Renal pelvis (tissue), 4 donors: ENCODE measurements around the gene IKZF1. TPM values are rescaled to one million over a fixed set of nuclear protein-coding genes. Genes with fewer than 3 reads are reported as not detected.

ENCODE experiments used
- DNase-seq: peaks from one replicate; pipeline ENCODE4 v3.0.0-alpha.2; 2013
- polyA plus RNA-seq, 3 donors: library from polyadenylated mRNA; unstranded; fragments of 120-200 nt; gene quantifications; one replicate each; pipeline ENCODE4 v1.2.1, GENCODE V29; 2013; ENCODE audit not compliant: insufficient read length in 3 of 3

The IKZF1 gene
- polyA plus RNA-seq, 3 donors = 0.94 to 1.8 (median 1.6) TPM

- no peak for DNase-seq
These were observed 48.2 kb downstream of the IKZF1 start for GRCh38 chr7:50352751-50353150.

GRCh38 chr7:50353201-50353600, 48.7 kb downstream of the IKZF1 start:
- DNase-seq = no peak

- no peak for DNase-seq
These were observed 49.5 kb downstream of the IKZF1 start for GRCh38 chr7:50353894-50354595.

- no peak for DNase-seq
These were observed 51.3 kb downstream of the IKZF1 start for GRCh38 chr7:50355817-50356178.

- DNase-seq = no peak
These were observed 51.9 kb downstream of the IKZF1 start for GRCh38 chr7:50356212-50356944.

- DNase-seq = no peak
These were observed 52.4 kb downstream of the IKZF1 start for GRCh38 chr7:50356945-50357268.

- DNase-seq = no peak
These were observed 52.9 kb downstream of the IKZF1 start for GRCh38 chr7:50357426-50357825.

GRCh38 chr7:50358041-50358705, 53.7 kb downstream of the IKZF1 start:
- no peak for DNase-seq

GRCh38 chr7:50358779-50359178, 54.3 kb downstream of the IKZF1 start:
- DNase-seq = no peak

GRCh38 chr7:50359258-50359994, 54.9 kb downstream of the IKZF1 start:
- no peak for DNase-seq

- DNase-seq = no peak
These were observed 55.7 kb downstream of the IKZF1 start for GRCh38 chr7:50359995-50360925.

- no peak for DNase-seq
These were observed 57.6 kb downstream of the IKZF1 start for GRCh38 chr7:50362142-50362541.

- DNase-seq = no peak
These were observed 58.3 kb downstream of the IKZF1 start for GRCh38 chr7:50362712-50363282.

GRCh38 chr7:50363327-50364060, 59.0 kb downstream of the IKZF1 start:
- DNase-seq = no peak

GRCh38 chr7:50364645-50365044, 60.1 kb downstream of the IKZF1 start:
- no peak for DNase-seq

- no peak for DNase-seq
These were observed 61.8 kb downstream of the IKZF1 start for GRCh38 chr7:50366311-50366710.

- DNase-seq = no peak
These were observed 62.6 kb downstream of the IKZF1 start for GRCh38 chr7:50367100-50367499.

- DNase-seq = no peak
These were observed 63.1 kb downstream of the IKZF1 start for GRCh38 chr7:50367570-50367969.

GRCh38 chr7:50368366-50368765, 63.9 kb downstream of the IKZF1 start:
- DNase-seq = no peak
